Measurements from ENCODE around the gene ADPRH.

- TF ChIP-seq ZNF121 (CRISPR knock-in tag; IDR thresholded peaks at IDR 0.05) (no peak), SP1 (CRISPR knock-in tag; conservative IDR thresholded peaks at IDR 0.05) (no peak), FOXP1 (CRISPR knock-in tag; IDR thresholded peaks at IDR 0.05; ENCODE audit: borderline replicate concordance) (no peak), ESRRA (CRISPR knock-in tag; IDR thresholded peaks at IDR 0.05; ENCODE audit: borderline replicate concordance) (no peak), RELA (CRISPR knock-in tag; IDR thresholded peaks at IDR 0.05; ENCODE audit: borderline replicate concordance) (no peak), FOXJ3 (CRISPR knock-in tag; IDR thresholded peaks at IDR 0.05; ENCODE audit: borderline replicate concordance) (no peak), AFF4 (CRISPR knock-in tag; IDR thresholded peaks at IDR 0.05; ENCODE audit: borderline replicate concordance) (no peak), ZNF138 (CRISPR knock-in tag; conservative IDR thresholded peaks at IDR 0.05) (no peak), FOXK1 (CRISPR knock-in tag; IDR thresholded peaks at IDR 0.05) (no peak), MAX (CRISPR knock-in tag; IDR thresholded peaks at IDR 0.05) (no peak), NR3C1 (CRISPR knock-in tag; conservative IDR thresholded peaks at IDR 0.05; ENCODE audit: low read depth) (no peak), GRHL2 (CRISPR knock-in tag; IDR thresholded peaks at IDR 0.05; ENCODE audit: insufficient replicate concordance, severe bottlenecking) (no peak)
- TF ChIP-seq, protein P1, sequence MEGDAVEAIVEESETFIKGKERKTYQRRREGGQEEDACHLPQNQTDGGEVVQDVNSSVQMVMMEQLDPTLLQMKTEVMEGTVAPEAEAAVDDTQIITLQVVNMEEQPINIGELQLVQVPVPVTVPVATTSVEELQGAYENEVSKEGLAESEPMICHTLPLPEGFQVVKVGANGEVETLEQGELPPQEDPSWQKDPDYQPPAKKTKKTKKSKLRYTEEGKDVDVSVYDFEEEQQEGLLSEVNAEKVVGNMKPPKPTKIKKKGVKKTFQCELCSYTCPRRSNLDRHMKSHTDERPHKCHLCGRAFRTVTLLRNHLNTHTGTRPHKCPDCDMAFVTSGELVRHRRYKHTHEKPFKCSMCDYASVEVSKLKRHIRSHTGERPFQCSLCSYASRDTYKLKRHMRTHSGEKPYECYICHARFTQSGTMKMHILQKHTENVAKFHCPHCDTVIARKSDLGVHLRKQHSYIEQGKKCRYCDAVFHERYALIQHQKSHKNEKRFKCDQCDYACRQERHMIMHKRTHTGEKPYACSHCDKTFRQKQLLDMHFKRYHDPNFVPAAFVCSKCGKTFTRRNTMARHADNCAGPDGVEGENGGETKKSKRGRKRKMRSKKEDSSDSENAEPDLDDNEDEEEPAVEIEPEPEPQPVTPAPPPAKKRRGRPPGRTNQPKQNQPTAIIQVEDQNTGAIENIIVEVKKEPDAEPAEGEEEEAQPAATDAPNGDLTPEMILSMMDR (IDR thresholded peaks at IDR 0.05), result no peak
Observed at GRCh38 chr3:119601154-119601553, 21.9 kb downstream of the ADPRH start.
